Measurements from ENCODE around the gene HOXD11.

The HOXD11 gene

DNA sequence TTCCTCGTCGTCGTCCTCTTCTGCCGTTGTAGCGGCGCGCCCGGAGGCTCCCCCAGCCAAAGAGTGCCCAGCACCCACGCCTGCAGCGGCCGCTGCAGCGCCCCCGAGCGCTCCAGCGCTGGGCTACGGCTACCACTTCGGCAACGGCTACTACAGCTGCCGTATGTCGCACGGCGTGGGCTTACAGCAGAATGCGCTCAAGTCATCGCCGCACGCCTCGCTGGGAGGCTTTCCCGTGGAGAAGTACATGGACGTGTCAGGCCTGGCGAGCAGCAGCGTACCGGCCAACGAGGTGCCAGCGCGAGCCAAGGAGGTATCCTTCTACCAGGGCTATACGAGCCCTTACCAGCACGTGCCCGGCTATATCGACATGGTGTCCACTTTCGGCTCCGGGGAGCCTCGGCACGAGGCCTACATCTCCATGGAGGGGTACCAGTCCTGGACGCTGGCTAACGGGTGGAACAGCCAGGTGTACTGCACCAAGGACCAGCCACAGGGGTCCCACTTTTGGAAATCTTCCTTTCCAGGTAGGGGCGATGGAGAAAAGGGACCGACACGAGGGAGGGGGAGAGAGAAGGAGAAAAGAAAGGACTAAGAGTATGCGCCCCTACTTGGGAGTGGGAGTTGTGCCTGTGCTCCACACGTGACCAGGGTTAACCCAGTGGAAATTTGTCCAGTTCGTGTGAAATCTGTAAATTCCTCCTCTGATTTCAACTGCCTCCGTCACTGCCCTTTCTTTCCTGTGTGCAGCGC lies 13.8 kb upstream of the HOXD11 start:
- DNase-seq (ENCODE audit: low read depth in 1 of 2, low spot score in 1 of 2), result no peak

DNA sequence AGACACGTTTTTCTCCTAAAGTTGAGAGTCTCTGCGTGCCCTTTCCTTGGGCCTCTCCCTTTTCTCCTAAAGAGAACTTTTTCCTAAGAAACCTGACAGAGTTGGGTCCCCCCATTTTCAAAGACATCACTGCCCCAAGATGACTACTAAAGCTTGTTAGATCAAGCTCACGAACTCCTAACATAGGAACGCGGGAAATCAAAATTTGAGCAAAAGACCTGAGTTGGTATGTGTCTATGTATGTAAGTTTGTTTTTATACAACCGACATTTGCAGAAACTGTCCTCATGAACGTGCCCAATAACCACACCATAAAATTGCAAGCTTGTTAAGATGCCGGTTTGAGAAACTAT lies 13.2 kb upstream of the HOXD11 start:
- DNase-seq (ENCODE audit: low read depth in 1 of 2, low spot score in 1 of 2), result no peak

DNA sequence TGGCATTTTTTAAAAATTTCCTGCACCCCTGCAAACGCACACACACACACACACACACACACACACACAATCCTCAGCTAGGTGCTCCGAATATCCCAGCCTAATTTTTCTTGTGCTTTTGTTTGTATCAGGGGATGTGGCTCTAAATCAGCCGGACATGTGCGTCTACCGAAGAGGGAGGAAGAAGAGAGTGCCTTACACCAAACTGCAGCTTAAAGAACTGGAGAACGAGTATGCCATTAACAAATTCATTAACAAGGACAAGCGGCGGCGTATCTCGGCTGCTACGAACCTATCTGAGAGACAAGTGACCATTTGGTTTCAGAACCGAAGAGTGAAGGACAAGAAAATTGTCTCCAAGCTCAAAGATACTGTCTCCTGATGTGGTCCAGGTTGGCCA lies 12.7 kb upstream of the HOXD11 start:
- no peak for DNase-seq (ENCODE audit: low read depth in 1 of 2, low spot score in 1 of 2)

DNA sequence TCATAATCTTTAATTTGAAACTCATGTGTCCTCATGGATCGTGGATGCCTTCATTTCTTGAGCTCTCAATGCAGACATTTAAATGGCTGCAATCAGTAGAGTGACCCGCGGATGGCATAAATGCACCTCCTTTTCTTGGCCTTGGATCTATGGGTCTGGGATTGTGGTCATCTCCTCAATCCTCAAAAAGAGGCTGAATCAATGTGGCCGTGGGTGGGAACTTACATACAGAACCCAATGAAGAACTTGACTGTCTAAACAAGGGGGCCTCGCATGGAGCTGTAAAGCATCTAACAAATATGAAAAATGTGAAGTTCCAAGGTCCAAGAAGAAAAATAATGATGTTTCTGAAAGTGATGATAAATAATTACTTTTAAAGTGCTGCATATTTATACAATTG lies 11.7 kb upstream of the HOXD11 start:
- DNase-seq (ENCODE audit: low read depth in 1 of 2, low spot score in 1 of 2), result no peak

DNA sequence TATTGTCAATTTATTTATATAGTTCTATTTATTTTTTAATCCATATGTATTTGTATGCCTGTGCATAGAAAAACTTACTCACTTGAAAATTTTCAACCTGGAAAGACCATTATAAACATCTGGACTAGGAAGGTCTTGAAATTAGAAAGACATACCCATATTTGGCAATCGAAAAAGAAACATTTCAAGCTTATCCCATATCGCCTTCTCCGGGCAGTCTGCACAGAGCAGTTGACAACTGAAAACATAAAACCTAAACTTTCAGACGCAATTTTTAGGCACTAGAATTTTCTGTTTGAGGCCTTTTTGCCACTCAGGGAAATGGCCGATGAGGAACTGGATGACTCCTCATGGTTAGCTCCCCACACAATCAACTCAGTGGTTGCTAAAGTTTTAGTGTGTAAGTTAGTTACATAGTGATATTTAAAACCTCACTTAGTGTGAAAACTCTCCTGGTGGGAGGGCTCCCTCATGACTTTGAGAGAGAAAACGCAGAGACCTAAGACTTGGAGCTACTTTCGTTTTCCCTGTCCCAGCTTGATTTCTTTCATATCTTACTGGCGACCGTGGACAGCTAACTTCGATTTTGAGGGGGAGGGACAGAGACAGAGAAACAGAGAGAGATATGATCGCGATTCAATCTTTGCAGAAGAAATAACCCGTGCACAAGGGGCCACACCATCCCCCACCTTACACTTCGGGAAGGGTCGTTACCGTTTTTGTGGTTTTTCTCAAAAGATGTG lies 10.7 kb upstream of the HOXD11 start:
- DNase-seq (ENCODE audit: low read depth in 1 of 2, low spot score in 1 of 2), result no peak

DNA sequence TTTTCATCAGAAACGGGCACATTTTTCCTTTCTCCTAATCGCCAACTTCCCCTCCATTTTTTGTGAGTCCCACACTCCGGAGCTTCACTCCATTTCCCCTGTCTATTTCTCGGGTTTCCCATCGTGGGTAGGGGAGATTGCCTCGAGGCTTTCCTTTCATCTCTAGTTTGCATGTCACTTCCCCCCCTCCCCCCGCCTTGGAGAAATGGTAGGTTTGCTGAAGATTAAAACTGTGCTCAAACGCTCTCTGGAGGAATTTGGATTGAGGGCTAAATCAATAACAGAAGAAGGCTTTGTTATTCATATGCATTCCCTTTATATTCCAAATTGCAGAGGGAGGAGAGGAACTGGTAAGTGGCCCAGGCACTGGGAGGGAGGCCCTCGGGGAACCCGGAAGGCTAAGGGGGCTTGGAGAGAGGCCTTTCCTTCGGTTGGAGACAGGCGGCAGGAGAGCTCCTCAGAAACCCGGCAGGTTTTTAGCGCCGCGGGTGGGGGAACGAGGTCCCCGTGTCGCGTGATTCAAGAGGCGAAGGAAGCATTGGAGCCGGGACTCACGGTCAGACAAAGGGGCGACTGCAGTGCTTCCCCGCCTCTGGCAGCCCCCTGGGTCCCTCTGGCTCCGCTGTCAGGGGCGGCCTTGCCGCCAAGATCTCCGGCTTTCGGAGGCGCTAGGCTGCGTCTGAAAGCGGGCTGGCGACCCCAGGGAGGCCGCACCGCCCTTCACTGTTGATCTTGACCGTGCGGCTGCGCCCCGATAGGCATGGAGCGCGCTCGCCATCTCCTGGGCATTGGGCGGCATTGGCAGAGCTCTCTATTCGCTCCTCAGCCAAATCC lies 9.9 kb upstream of the HOXD11 start:
- peak in 1 of 2 donors; percentile 44 for DNase-seq (ENCODE audit: low read depth in 1 of 2, low spot score in 1 of 2)

DNA sequence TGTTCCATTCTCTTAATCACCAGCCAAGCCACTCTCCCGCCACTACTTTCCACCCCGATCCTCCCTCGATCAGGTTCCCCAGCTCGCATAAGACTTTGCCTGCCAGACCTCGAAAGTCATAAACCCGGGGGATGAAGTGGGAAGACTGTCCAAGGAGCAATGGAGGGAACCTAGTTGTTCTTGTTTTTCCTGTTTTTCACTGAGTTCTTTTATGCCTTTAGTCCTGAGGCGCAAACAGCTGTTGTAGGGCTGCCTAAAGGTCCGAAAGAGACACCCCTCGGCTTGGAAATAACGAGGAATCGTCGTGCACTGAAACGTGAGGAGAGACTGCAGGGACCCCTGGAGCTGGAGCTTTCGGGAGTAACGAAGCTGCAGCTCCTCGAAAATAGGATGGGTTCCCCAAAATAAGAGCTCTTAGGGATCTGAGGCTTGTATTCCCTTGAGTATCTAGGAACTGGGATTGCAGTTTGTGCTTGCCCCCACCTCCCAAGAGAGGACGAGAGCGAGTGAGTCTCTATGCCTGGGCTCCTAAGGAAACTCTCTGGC lies 9.2 kb upstream of the HOXD11 start:
- no peak for DNase-seq (ENCODE audit: low read depth in 1 of 2, low spot score in 1 of 2)

DNA sequence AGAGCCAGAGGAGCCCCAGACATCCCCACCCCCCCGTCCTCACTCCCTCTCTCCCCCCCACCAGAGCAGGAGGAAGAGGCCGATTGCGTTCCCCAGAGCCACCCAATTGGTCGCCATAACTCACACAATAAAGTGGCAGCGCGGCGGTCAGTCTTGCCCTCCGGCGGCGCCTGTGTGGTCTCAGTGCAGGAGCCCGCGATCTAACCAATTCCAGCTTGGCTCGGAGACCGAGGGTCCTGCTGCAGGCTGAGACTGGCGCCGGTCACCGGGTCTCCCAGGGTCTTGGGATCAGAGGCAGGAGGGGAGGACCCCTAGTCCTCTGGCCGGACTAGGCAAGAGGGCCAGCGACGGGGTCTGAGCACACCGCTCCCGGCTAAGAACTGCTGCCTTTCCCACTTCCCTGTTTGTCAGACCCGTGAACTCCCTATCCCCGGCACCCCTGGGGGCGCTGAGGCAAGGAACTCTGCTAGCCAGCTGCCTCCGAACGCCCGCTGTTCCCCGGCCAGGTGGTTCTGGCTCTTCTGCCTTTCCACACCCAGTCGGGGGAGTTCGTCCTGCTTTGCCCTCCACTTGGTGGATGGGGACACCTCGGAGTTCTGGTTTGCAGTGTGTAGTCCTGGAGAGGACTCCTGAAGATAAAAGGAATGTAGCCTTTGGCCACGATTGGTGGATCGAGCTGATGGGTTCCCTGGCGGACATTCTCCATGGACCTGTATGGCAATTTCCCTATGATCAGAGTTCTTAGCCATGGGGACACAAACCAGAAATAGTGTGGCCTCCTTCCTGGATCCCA lies 8.5 kb upstream of the HOXD11 start:
- DNase-seq (ENCODE audit: low read depth in 1 of 2, low spot score in 1 of 2), result no peak

DNA sequence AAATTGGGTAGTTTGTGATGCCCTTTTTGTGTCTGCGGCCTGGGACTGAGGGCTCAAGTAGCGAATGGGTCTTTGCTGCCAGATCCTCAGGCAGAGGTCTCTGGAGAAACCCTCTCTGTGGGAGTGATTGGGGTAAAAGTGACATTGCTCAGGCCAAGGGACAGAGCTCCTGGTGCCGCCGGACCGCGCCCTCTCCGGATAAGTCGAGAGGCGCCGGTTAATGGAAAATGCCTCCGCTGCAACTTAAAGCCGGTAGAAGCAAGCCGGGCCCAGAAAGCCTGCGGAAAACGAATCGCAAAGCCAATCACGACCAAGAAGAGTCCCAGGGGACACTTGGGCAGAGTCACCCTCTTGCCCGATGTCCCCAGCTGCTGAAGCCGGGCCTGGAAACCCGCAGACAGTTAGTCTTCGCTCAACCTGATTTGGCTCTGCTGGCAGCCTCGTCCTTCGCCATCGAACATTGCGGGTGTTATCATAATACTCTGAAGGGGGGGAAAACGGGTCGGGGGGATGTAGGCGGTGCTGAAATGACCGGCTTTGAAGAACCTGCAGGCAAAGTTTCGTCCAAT lies 7.8 kb upstream of the HOXD11 start:
- no peak for DNase-seq (ENCODE audit: low read depth in 1 of 2, low spot score in 1 of 2)

DNA sequence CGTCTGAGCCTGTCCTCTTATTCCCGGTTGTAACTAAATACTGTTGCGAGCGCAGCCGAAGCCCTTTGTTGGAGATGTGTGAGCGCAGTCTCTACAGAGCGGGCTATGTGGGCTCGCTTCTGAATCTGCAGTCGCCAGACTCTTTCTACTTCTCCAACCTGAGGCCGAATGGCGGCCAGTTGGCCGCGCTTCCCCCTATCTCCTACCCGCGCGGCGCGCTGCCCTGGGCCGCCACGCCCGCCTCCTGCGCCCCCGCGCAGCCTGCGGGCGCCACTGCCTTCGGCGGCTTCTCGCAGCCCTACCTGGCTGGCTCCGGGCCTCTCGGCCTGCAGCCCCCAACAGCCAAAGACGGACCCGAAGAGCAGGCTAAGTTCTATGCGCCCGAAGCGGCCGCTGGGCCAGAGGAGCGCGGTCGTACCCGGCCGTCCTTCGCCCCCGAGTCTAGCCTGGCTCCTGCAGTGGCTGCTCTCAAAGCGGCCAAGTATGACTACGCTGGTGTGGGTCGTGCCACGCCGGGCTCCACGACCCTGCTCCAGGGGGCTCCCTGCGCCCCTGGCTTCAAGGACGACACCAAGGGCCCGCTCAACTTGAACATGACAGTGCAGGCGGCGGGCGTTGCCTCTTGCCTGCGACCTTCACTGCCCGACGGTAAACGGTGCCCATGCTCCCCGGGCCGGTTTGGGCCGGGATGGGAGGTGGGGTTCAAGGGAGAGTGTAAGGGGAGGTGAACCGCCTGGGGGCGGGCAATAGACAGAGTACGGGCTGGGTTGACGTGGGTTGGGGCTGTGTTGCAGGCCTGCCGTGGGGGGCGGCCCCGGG lies 7.1 kb upstream of the HOXD11 start, which contains the start of gene HOXD12:
HOXD12 (plus strand) TSS at position 68 of the 819 bp plus-strand sequence; CDS start at position 75, 7 bp downstream.
- DNase-seq (ENCODE audit: low read depth in 1 of 2, low spot score in 1 of 2), result no peak

DNA sequence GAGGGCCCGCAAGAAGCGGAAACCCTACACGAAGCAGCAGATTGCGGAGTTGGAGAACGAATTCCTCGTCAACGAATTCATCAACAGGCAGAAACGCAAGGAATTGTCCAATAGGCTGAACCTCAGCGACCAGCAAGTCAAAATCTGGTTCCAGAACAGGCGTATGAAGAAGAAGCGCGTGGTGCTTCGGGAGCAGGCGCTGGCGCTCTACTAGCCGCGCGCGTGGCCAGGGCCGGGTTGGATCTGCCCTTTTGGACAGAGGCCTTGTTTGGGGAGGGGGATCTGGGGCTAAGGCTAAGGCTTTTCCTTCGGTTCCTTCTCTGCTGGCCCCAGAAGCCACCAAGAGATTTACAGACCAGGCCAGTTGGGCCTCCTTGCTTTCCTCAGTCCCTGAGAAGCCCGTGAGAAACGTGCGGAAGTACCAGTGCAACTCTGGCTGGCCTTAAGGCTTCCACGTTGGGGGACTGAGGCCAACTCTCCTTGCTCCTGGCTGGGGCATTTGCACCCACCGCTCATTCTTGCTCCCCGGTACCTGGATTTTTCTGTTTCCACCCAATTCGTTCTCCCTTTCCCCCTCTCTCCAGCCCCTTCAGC lies 6.4 kb upstream of the HOXD11 start:
- no peak for DNase-seq (ENCODE audit: low read depth in 1 of 2, low spot score in 1 of 2)

DNA sequence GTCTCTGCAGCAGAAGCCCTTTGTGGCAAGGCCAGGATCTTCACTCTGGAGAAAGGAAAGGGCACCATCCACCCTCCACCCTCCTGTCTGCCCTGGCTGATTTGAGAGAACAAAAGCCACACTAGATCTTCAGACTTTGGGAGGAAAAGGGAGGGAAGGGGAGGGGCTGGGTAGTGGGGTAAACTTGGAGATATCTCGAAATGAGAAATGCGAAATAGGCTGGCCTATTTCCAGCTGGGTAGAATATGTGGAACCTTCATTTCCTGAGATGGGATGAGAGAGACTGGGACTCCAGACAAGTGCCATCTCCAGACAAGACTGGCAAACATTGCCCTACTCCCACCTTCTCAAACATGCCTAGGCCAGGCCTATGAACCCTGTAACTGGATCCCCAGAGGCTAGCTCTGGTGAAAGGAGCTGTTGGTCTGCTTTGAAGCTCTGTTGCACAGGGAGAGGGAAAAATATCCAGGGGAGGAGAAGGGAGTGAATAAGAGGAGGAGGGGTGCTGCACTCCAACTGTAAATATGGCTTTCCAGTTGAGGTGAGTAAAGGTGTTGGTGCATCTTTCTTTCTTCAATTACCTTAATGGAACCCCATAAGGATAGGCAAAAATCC lies 5.8 kb upstream of the HOXD11 start:
- no peak for DNase-seq (ENCODE audit: low read depth in 1 of 2, low spot score in 1 of 2)

DNA sequence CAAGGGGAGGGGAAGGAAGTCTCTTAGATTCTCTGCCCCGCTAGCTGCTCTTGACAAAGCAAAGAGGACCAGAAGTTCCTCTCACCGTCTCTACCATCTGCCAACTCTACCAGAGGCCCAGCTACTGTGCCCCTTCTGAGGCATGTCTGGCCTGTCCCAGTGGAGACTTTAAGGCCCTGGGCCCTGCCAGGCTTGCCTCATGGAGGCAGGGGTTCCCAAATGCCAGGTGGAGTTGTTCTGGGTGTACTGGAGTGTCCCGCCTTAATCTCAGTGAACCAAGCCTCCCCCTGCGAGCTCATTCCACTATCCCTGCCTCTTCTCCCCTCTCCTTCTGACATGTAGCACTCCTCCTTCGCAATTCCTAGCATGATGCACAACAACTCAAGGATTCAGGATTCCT lies 5.2 kb upstream of the HOXD11 start:
- no peak for DNase-seq (ENCODE audit: low read depth in 1 of 2, low spot score in 1 of 2)

DNA sequence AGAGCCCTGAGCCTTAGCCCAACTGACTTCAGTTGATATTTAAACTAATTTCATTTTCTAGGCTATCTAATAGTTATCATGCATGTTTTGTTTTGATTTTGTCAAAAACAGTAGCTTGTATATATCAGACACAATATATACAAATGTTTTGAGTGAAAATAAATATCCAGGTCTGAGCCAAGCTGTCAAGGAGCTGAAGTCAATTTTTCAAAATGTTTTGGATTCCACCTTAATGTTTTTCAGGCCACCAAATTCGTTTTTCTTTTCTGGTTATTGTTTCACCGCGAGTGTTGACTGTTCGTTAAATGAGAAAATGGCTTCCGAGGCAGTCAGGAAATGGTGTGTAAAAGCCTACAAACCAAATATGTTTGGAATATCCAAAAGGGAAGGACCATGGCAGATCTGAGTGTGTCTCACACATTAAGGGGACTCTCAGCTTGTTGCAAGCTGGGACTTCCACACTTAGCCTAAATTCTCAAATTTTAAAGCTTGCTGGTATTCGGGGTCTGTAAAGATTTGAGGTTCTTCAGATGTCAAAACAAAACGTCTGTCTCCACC lies 4.7 kb upstream of the HOXD11 start:
- DNase-seq (ENCODE audit: low read depth in 1 of 2, low spot score in 1 of 2), result no peak

DNA sequence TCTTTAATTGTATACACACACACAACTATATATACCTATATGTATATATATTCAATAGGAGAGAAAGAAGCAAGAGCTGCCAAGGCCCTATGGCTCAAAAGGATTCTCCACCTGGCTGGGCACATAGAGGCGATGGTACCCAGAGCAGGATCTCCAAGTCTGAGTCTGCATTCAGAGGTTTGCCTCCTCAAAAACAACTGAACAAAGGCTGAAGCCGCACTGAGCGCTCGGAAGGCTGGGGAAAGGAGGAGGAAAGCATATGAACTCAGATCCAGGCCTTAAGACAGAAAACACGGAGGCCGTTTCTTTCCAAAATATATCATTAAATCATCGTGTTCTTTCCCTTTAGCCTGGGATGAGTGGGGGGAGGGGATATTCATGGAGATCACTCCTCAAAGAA lies 3.9 kb upstream of the HOXD11 start:
- DNase-seq (ENCODE audit: low read depth in 1 of 2, low spot score in 1 of 2), result no peak

DNA sequence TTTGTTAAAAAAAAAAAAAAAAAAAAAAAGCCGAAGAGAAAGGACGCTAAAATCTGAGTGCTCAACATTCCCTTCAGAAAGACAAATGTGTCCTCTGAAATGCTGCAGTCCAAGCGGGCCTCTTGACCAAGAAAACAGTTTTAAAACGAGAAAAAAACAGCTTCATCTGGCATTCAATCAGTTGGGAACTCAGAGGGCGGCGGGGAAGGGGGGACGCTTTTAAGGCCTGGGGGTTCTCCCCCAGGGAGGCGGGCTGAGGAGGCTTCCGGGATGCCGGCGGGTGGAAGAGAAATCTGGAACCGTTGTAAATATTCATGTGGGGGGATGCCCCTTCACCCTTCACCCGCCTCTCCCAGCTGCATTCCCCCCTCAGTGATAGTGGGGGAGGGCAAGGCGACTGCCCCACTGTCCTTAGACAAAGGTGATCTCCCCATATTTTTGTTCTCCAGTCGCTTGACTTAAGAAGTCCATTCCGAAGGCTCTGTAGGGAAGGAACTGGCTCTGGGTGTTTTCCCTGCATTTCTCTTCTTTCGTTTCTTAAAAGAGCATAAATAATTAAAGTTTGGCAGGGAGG lies 3.3 kb upstream of the HOXD11 start:
- no peak for DNase-seq (ENCODE audit: low read depth in 1 of 2, low spot score in 1 of 2)

DNA sequence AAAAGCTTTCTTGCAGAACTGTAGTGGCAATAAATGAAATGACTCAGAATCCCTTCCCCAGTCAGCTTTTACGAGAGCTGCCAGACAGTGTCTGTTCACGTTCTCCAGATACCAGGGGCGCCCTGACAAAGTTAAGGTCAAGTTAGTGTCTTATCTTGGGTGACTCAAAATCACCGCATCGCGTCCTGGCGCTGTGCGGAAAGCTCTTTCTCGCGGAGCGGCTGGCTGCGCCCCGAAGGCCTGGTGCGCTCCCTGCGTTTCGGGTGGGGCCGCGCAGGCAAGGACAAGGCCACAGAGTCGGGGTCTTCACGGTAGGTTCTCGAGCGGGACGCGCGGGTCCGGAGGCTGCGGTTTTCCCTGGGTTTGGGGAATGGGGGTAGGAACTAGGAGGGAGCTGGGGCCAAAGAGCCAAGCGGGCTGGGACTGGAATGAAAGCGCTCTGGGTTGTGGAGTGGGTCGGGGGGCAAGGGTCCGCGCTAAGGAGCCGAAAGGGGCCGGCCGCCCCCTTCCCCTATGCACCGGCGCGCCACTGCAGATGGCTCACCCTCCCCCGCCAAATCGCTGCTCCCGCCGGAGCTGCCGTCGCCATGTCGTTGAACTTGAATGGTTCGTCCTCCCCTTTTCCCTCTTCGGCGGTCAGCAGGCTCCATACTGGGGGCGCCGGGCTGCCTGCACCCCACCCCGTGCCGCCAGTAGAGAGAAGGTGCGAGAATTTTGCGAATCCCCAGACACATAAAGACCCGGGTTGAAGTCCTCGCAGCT lies 2.6 kb upstream of the HOXD11 start:
- DNase-seq (ENCODE audit: low read depth in 1 of 2, low spot score in 1 of 2), result no peak
